HG03045 (cell line): ENCODE measurements around the gene AGAP1.

Experiments
- ATAC-seq: cut with Tn5 transposase; IDR thresholded peaks from one replicate; pipeline ENCODE4 v1.9.1; 2021; ENCODE audit warnings: mild to moderate bottlenecking, moderate library complexity; ENCODE audit not compliant: unreplicated experiment

AGAP1 gene

DNA sequence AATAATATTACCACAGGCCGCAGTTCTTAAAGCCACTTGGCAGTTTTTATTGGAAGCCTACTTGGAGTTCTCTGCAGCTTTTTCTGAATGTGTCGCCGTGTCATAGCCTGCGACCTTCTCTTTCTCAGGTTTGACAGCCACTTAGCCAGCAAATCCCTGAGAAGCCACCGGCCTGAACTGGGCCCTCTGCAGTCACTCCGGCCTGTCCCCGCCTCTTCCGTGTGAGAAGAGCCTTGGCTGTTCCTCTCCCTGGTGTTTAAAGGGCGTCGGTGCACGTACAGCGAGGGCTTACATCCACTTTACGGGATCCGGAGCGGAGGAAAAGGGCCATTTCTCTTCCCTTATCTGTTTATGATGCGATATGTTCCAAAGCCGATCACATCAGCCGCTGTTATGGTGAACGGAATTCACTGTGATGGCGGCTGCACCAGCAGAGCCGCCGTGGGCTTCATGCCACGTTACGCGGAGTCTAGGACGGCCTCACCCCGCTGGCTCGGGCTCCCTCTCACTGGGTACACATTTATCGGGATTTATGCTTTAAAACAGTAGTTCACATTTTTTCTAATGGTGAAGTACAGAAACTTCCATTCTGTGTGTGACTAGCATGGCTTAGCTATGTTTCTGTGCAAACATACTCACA, 607.6 kb downstream of the AGAP1 start:
- ATAC-seq, result no peak

- no peak for ATAC-seq
Measured at GRCh38 chr2:236102971-236103370, 609.1 kb downstream of the AGAP1 start.

- ATAC-seq, result no peak
Measured at GRCh38 chr2:236103981-236104380, 610.1 kb downstream of the AGAP1 start.

DNA sequence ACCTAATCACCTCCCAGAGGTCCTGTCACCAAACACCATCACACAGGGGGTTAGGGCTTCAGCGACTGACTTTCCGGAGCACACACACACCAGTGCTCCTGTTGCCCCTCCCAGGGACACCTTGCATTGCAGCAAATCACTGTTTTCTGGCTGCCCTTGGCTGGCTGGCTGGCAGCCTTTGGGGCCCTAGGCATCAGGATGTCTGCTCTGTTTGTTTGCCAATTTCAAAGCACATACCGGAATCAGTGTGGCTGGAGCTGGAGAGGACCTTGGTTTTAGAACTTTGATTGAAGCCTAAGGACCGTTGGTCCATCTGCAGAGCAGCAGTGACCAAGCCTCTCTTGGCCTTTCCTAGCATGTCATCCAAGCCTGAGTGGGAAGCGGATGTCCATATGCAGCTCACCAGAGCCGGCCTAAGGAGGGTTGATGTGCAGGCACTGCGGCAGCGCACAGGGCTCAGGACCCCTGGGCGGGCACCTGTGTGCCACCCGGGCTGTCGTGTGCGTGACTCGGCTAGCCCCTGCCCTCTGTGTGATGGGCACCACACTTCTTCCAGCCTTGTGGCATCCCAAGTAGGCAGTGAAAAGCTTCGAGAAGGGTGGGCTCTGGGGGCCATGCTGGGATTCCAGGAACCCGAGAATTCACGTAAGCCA, 612.2 kb downstream of the AGAP1 start:
- ATAC-seq, result no peak

GRCh38 chr2:236106761-236107160, 612.9 kb downstream of the AGAP1 start:
- no peak for ATAC-seq

GRCh38 chr2:236107536-236107935, 613.7 kb downstream of the AGAP1 start:
- no peak for ATAC-seq

DNA sequence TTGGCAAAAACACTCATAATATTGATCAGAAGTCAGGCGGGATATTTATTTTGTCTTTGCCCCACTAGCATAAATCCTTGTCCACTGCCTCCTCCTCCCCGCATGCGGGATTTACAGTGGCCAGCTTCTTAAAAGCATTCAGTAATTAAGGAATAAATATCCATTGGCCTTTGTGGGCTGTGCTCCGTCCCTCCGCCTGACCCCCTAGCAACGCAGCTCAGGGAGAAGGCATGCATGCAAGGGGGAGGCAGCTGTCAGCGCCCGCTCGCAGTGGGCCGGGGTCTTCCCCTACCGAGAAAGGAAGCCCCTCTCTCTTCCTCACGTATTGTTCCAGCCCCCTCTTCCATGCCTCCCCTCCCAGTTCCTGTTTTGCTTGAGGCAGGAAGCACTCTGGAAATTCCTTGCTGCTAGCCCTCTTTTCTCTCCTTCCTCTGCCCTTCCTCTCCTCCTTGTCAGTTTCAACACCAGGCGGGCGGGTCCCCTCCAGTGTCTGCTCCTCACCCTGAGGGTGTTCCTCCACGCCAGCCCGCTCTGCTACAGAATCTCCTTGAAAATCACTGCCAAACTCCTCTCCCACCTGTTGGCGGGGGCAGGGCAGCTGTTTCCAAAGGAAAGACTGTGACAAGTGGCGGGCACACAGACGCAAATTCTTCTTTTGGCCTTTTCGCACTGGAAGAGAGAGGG, 614.2 kb downstream of the AGAP1 start:
- no peak for ATAC-seq

DNA sequence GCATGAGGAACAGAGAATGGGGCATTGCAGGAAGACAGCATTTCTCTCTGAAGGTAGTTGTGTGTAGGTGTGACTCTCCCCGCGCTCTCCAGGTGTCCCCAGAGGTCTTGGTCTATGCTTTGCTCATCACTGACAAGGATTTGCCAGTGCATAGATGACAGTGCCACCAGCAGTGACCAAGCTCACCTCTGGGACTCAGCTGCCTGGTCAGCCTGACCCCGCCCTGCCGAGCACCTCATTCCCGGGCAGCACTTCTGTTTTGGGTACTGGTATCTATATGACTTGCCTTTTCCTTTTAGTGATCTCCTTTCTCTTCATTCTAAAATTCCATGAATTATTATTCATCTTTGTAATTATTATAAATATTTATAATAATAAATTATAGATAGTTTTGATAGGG, 615.2 kb downstream of the AGAP1 start:
- ATAC-seq, result no peak

DNA sequence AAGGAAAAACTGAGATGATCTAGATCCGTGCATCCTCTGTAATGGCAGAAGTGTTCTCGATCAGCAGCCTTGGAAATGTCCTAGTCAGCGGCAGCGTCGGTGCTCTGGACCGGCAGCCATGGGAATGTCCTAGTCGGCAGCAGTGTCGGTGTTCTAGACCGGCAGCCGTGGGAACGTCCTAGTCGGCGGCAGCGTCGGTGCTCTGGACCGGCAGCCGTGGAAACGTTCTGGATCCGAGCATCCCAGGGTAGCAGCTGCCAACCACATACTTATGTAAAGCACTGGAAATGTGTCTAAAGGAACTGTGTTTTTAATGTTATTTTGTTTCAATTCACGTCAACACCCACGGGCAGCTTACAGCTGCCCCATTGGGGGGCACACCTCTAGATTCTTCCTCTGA, 615.6 kb downstream of the AGAP1 start:
- no peak for ATAC-seq

- ATAC-seq, result no peak
Measured at GRCh38 chr2:236112466-236112865, 618.6 kb downstream of the AGAP1 start.

GRCh38 chr2:236113425-236113824, 619.6 kb downstream of the AGAP1 start:
- no peak for ATAC-seq

- ATAC-seq, result no peak
Measured at GRCh38 chr2:236113948-236114347, 620.1 kb downstream of the AGAP1 start.

- ATAC-seq, result no peak
Measured at GRCh38 chr2:236114959-236115358, 621.1 kb downstream of the AGAP1 start.

- no peak for ATAC-seq
Measured at GRCh38 chr2:236117401-236117800, 623.6 kb downstream of the AGAP1 start.

GRCh38 chr2:236117861-236118269, 624.0 kb downstream of the AGAP1 start:
- no peak for ATAC-seq

GRCh38 chr2:236119003-236119402, 625.2 kb downstream of the AGAP1 start:
- ATAC-seq, result no peak

GRCh38 chr2:236119476-236119875, 625.6 kb downstream of the AGAP1 start:
- no peak for ATAC-seq

GRCh38 chr2:236120141-236120601, 626.3 kb downstream of the AGAP1 start:
- ATAC-seq, result no peak

GRCh38 chr2:236120829-236121228, 627.0 kb downstream of the AGAP1 start:
- no peak for ATAC-seq

DNA sequence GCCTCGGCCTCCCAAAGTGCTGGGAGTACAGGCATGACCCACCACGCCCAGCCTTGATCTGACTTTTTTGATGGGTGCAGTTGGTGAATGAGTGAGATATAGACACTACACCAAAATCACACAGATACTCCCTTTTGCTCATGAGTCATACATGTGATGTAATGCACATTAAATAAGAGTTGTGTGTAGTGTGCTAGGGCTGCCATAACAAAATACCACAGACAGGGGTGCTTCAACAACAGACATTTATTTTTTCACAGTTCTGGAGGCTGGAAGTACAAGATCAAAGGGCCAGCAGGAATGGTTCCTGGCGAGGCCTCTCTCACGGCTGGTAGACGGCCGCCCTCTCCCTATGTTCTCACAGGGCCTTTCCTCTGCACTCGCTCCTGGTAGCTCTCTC, 627.7 kb downstream of the AGAP1 start:
- ATAC-seq, result no peak

GRCh38 chr2:236122236-236122635, 628.4 kb downstream of the AGAP1 start:
- ATAC-seq, result no peak

DNA sequence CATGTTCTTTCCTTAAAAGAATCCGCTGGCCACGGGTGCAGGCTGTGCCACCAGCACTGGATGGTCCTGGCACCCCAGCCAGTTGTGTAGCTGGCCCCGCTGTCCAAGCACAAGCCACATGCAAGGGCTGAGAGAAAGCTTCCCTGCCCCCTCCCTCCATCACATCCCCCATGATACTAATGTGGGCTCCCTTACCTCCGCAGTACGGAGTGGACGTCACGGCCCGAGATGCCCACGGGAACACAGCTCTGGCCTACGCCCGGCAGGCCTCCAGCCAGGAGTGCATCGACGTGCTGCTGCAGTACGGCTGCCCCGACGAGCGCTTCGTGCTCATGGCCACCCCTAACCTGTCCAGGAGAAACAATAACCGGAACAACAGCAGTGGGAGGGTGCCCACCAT, 629.9 kb downstream of the AGAP1 start:
- ATAC-seq, result no peak
